SK-N-SH (cell line): Measurements from ENCODE around the gene RIMS3. TPM values are rescaled to one million over a fixed set of nuclear protein-coding genes. Genes with fewer than 3 reads are reported as not detected.

ENCODE experiments used
- CTCF ChIA-PET: fragments of 300-600, 350-600 bp; formaldehyde crosslinking; extraction: SDS; loops from one replicate; lab custom pipeline; 2021; lab: Yijun Ruan, JAX
- POLR2A ChIA-PET: fragments of 350-600 bp; sonication (Branson Sonifier 250); formaldehyde crosslinking; extraction: SDS; loops from one replicate; lab custom pipeline; 2020; ENCODE audit warnings: antibody characterized with exemption, inconsistent platforms; lab: Yijun Ruan, JAX
- DNase-seq: peaks from one replicate; pipeline ENCODE4 v3.0.0; 2012
- H2AFZ ChIP-seq: fragments of 200-600 bp; sonication (generic); 2 replicates; pipeline ENCODE4 v1.8.1; 2016; ENCODE audit warnings: antibody characterized with exemption, mild to moderate bottlenecking, low read depth
- H3F3A ChIP-seq: fragments of 200-600 bp; sonication (generic); replicated peaks from 2 replicates; pipeline ENCODE3; 2016; ENCODE audit warnings: antibody characterized with exemption, mild to moderate bottlenecking; ENCODE audit not compliant: insufficient read depth
- H3K27ac ChIP-seq, 2 experiments: fragments of 200-500 bp in 1 of 2; fragments of 200-600 bp in 1 of 2; sonication (Bioruptor generic) in 1 of 2; sonication (generic), shearing (Covaris generic) in 1 of 2; 2 replicates each; pipeline versions ENCODE4 v1.5.1 to v1.6.1; 2014 to 2016; ENCODE audit warnings: low read depth in 2 of 2, inconsistent platforms in 1 of 2, low read length in 1 of 2, mild to moderate bottlenecking in 1 of 2, mixed read lengths in 1 of 2
- H3K27me3 ChIP-seq: fragments of 200-600 bp; sonication (generic), shearing (Covaris generic); 2 replicates; pipeline ENCODE4 v1.6.1; 2016; ENCODE audit warnings: mixed run types; ENCODE audit not compliant: insufficient read depth
- H3K36me3 ChIP-seq, 2 experiments: fragments of 200-500 bp in 1 of 2; fragments of 200-600 bp in 1 of 2; sonication (Bioruptor generic) in 1 of 2; sonication (generic) in 1 of 2; replicated peaks in 1 of 2; 2 replicates each; pipeline versions ENCODE3 to v1.5.1; 2014 to 2016; ENCODE audit warnings: low read length in 1 of 2, mild to moderate bottlenecking in 1 of 2; ENCODE audit not compliant: insufficient read depth in 2 of 2, control insufficient read depth in 1 of 2
- H3K4me1 ChIP-seq, 2 experiments: fragments of 200-500 bp in 1 of 2; fragments of 200-600 bp in 1 of 2; sonication (Bioruptor generic) in 1 of 2; sonication (generic), shearing (Covaris generic) in 1 of 2; 2 replicates each; pipeline versions ENCODE4 v1.5.1 to v1.6.1; 2014 to 2016; ENCODE audit warnings: low read depth in 1 of 2, low read length in 1 of 2, mixed run types in 1 of 2; ENCODE audit not compliant: insufficient read depth in 2 of 2, control insufficient read depth in 1 of 2
- H3K4me2 ChIP-seq: fragments of 200-600 bp; sonication (generic), shearing (Covaris generic); 2 replicates; pipeline ENCODE4 v1.6.1; 2017; ENCODE audit warnings: mixed run types
- H3K4me3 ChIP-seq, 2 experiments: fragments of 200-500 bp in 1 of 2; fragments of 200-600 bp in 1 of 2; sonication (Bioruptor generic) in 1 of 2; sonication (generic), shearing (Covaris generic) in 1 of 2; 2 replicates each; pipeline versions ENCODE4 v1.5.1 to v1.8.1; 2014 to 2016; ENCODE audit warnings: low read depth in 2 of 2, inconsistent platforms in 1 of 2, low read length in 1 of 2, mild to moderate bottlenecking in 1 of 2, mixed read lengths in 1 of 2, moderate library complexity in 1 of 2
- H3K79me2 ChIP-seq: fragments of 200-600 bp; sonication (generic); 2 replicates; pipeline ENCODE4 v1.8.1; 2017; ENCODE audit warnings: mild to moderate bottlenecking; ENCODE audit not compliant: insufficient read depth
- H3K9ac ChIP-seq: fragments of 200-600 bp; sonication (generic); 2 replicates; pipeline ENCODE4 v1.6.1; 2017; ENCODE audit warnings: mixed run types
- H3K9me2 ChIP-seq: fragments of 200-600 bp; sonication (generic); 2 replicates; pipeline ENCODE4 v1.6.1; 2017; ENCODE audit warnings: mixed run types
- H3K9me3 ChIP-seq: fragments of 200-600 bp; sonication (generic); 2 replicates; pipeline ENCODE4 v1.6.1; 2017; ENCODE audit warnings: mixed run types, mild to moderate bottlenecking, moderate library complexity
- H4K20me1 ChIP-seq: fragments of 200-600 bp; sonication (generic); 2 replicates; pipeline ENCODE4 v1.6.1; 2017; ENCODE audit warnings: mild to moderate bottlenecking, mixed run types; ENCODE audit not compliant: insufficient read depth
- CHD2 ChIP-seq: fragments of 150-350 bp; IDR thresholded peaks from 2 replicates; pipeline ENCODE4 v1.6.1; 2018; ENCODE audit warnings: low read length; ENCODE audit not compliant: partially characterized antibody
- ELF1 ChIP-seq: IDR thresholded peaks from 2 replicates; pipeline ENCODE4 v1.4.0; 2012
- EP300 ChIP-seq, 2 experiments: IDR thresholded peaks; 2 replicates each; pipeline versions ENCODE4 v1.4.0 to v1.6.1; 2012; ENCODE audit warnings: borderline replicate concordance in 1 of 2, low read depth in 1 of 2, low read length in 1 of 2
- FOXJ3 ChIP-seq: sonication (generic); formaldehyde crosslinking; IDR thresholded peaks from 2 replicates; pipeline ENCODE4 v1.5.1; 2020; ENCODE audit warnings: mild to moderate bottlenecking, missing genetic modification reagents
- FOXM1 ChIP-seq: IDR thresholded peaks from 2 replicates; pipeline ENCODE4 v1.4.0; 2012; ENCODE audit warnings: low read depth, mild to moderate bottlenecking
- IRF3 ChIP-seq: fragments of 150-350 bp; IDR thresholded peaks from 2 replicates; pipeline ENCODE4 v1.6.1; 2016; ENCODE audit warnings: mild to moderate bottlenecking, low read depth, low read length
- JUND ChIP-seq: IDR thresholded peaks from 2 replicates; pipeline ENCODE4 v1.4.0; 2012
- MXI1 ChIP-seq: IDR thresholded peaks from 2 replicates; pipeline ENCODE4 v1.6.1; 2012; ENCODE audit warnings: mild to moderate bottlenecking, low read depth, low read length, improper control_type of control experiment
- POLR2AphosphoS5 ChIP-seq: IDR thresholded peaks from 2 replicates; pipeline ENCODE4 v1.6.1; 2012; ENCODE audit warnings: low read depth, low read length
- RAD21 ChIP-seq: IDR thresholded peaks from 2 replicates; pipeline ENCODE4 v1.6.1; 2012; ENCODE audit warnings: mild to moderate bottlenecking, low read length
- RXRA ChIP-seq: IDR thresholded peaks from 2 replicates; pipeline ENCODE4 v1.4.0; 2012; ENCODE audit warnings: low read depth, mild to moderate bottlenecking, borderline replicate concordance
- TAF1 ChIP-seq: IDR thresholded peaks from 2 replicates; pipeline ENCODE4 v1.6.1; 2012; ENCODE audit warnings: low read depth, mild to moderate bottlenecking, low read length, moderate library complexity, borderline replicate concordance
- TEAD4 ChIP-seq: IDR thresholded peaks from 2 replicates; pipeline ENCODE4 v1.4.0; 2012; ENCODE audit warnings: mild to moderate bottlenecking, borderline replicate concordance; ENCODE audit not compliant: insufficient read depth
- USF1 ChIP-seq: IDR thresholded peaks from 2 replicates; pipeline ENCODE4 v1.4.0; 2012; ENCODE audit warnings: low read depth, borderline replicate concordance
- YY1 ChIP-seq: IDR thresholded peaks from 2 replicates; pipeline ENCODE4 v1.4.0; 2012; ENCODE audit warnings: low read depth, mild to moderate bottlenecking
- WGBS: methylation state at CpG from one replicate; pipeline ENCODE4 v1.1.6; 2017; ENCODE audit warnings: low lambda C conversion rate; 5-methylcytosine and 5-hydroxymethylcytosine counted together
- polyA plus RNA-seq, 3 experiments: library from polyadenylated mRNA; depleted of rRNA; stranded (reverse); fragments of >200 nt; gene quantifications; 2 replicates each; pipeline ENCODE4 v1.2.3, GENCODE V29; 2012
- TF ChIP-seq, protein P1 (sequence below): IDR thresholded peaks from 2 replicates; pipeline ENCODE4 v1.4.0; 2012; ENCODE audit warnings: low read depth, borderline replicate concordance
- TF ChIP-seq, protein P2 (sequence below): IDR thresholded peaks from 2 replicates; pipeline ENCODE4 v1.6.1; 2012; ENCODE audit warnings: mild to moderate bottlenecking, low read depth, low read length, moderate library complexity
- TF ChIP-seq, protein P3 (sequence below): IDR thresholded peaks from 2 replicates; pipeline ENCODE4; 2012

RIMS3 gene
- polyA plus RNA-seq, 1 of the 3 experiments (the other 2 are of a cell fraction), result 1.9 TPM

GRCh38 chr1:40659649-40659947 is 5.9 kb downstream of the RIMS3 start:
- WGBS, result 76% methylated on average over 7 of the region's 7 CpGs
- Histone ChIP-seq H3K4me2 (no peak overlapping the region), H3K9me3 (no peaks in the 10 kb centered on the region), H4K20me1 (no peaks in the 10 kb centered on the region), H3F3A (peaks cover 3% of the 10 kb centered on the region), H3K27ac (no peak overlapping the region), H3K79me2 (no peaks in the 10 kb centered on the region), H2AFZ (no peak overlapping the region), H3K27me3 (no peaks in the 10 kb centered on the region), H3K36me3 (no peaks in the 10 kb centered on the region), H3K9me2 (no peaks in the 10 kb centered on the region), H3K4me1 (peaks cover 15 to 39% of the 10 kb centered on the region in 2 experiments; a peak in 2 of 4 replicates), H3K9ac (no peak overlapping the region), H3K4me3 (no peak overlapping the region)
- ChIA-PET POLR2A (no interaction called here), CTCF (interaction anchor here (1.0 to 2.2 kb wide), 5 partner anchors 10 to 289 kb away, joined by 3 to 9 read pairs (median 5); no protein-coding TSS in a partner anchor)
- no peak for DNase-seq
- no peak for TF ChIP-seq CHD2
- TF ChIP-seq, protein P1, sequence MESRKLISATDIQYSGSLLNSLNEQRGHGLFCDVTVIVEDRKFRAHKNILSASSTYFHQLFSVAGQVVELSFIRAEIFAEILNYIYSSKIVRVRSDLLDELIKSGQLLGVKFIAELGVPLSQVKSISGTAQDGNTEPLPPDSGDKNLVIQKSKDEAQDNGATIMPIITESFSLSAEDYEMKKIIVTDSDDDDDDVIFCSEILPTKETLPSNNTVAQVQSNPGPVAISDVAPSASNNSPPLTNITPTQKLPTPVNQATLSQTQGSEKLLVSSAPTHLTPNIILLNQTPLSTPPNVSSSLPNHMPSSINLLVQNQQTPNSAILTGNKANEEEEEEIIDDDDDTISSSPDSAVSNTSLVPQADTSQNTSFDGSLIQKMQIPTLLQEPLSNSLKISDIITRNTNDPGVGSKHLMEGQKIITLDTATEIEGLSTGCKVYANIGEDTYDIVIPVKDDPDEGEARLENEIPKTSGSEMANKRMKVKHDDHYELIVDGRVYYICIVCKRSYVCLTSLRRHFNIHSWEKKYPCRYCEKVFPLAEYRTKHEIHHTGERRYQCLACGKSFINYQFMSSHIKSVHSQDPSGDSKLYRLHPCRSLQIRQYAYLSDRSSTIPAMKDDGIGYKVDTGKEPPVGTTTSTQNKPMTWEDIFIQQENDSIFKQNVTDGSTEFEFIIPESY, result no peak
- no peak for TF ChIP-seq ELF1
- TF ChIP-seq RXRA, result no peak
- no peak for TF ChIP-seq FOXJ3 (CRISPR knock-in tag)
- no peak for TF ChIP-seq FOXM1
- no peak for TF ChIP-seq EP300 (IDR thresholded peaks at IDR 0.05; ENCODE audit: borderline replicate concordance in 1 of 2, low read depth in 1 of 2, low read length in 1 of 2)
- no peak for TF ChIP-seq MXI1
- no peak for TF ChIP-seq IRF3

- ChIA-PET CTCF (interaction anchor here (0.9 to 2.2 kb wide), 5 partner anchors 9 to 290 kb away, joined by 3 to 9 read pairs (median 5); no protein-coding TSS in a partner anchor), POLR2A (no interaction called here)
- no peak overlapping the region for H3K4me3 ChIP-seq
- no peak overlapping the region for H3K4me2 ChIP-seq
- no peaks in the 10 kb centered on the region for H3K27me3 ChIP-seq
- H3F3A ChIP-seq, result peaks cover 3% of the 10 kb centered on the region
- H3K9ac ChIP-seq, result no peak overlapping the region
- no peak overlapping the region for H3K27ac ChIP-seq
- H3K9me3 ChIP-seq, result no peaks in the 10 kb centered on the region
- H3K36me3 ChIP-seq, result no peaks in the 10 kb centered on the region
- no peak overlapping the region for H2AFZ ChIP-seq
- 80% methylated on average over 16 of the region's 16 CpGs for WGBS
- no peaks in the 10 kb centered on the region for H4K20me1 ChIP-seq
- no peaks in the 10 kb centered on the region for H3K9me2 ChIP-seq
- H3K79me2 ChIP-seq, result no peaks in the 10 kb centered on the region
- H3K4me1 ChIP-seq, result peaks cover 14 to 33% of the 10 kb centered on the region in 2 experiments; a peak in 2 of 4 replicates
- DNase-seq, result no peak
- TF ChIP-seq TAF1, result no peak
- TF ChIP-seq USF1, result no peak
- no peak for TF ChIP-seq JUND
- TF ChIP-seq, protein P2, sequence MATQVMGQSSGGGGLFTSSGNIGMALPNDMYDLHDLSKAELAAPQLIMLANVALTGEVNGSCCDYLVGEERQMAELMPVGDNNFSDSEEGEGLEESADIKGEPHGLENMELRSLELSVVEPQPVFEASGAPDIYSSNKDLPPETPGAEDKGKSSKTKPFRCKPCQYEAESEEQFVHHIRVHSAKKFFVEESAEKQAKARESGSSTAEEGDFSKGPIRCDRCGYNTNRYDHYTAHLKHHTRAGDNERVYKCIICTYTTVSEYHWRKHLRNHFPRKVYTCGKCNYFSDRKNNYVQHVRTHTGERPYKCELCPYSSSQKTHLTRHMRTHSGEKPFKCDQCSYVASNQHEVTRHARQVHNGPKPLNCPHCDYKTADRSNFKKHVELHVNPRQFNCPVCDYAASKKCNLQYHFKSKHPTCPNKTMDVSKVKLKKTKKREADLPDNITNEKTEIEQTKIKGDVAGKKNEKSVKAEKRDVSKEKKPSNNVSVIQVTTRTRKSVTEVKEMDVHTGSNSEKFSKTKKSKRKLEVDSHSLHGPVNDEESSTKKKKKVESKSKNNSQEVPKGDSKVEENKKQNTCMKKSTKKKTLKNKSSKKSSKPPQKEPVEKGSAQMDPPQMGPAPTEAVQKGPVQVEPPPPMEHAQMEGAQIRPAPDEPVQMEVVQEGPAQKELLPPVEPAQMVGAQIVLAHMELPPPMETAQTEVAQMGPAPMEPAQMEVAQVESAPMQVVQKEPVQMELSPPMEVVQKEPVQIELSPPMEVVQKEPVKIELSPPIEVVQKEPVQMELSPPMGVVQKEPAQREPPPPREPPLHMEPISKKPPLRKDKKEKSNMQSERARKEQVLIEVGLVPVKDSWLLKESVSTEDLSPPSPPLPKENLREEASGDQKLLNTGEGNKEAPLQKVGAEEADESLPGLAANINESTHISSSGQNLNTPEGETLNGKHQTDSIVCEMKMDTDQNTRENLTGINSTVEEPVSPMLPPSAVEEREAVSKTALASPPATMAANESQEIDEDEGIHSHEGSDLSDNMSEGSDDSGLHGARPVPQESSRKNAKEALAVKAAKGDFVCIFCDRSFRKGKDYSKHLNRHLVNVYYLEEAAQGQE, result no peak
- TF ChIP-seq, protein P3, sequence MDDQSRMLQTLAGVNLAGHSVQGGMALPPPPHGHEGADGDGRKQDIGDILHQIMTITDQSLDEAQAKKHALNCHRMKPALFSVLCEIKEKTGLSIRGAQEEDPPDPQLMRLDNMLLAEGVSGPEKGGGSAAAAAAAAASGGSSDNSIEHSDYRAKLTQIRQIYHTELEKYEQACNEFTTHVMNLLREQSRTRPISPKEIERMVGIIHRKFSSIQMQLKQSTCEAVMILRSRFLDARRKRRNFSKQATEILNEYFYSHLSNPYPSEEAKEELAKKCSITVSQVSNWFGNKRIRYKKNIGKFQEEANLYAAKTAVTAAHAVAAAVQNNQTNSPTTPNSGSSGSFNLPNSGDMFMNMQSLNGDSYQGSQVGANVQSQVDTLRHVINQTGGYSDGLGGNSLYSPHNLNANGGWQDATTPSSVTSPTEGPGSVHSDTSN, result no peak
- no peak for TF ChIP-seq RAD21
- no peak for TF ChIP-seq RXRA
- TF ChIP-seq YY1, result no peak
- no peak for TF ChIP-seq CHD2
- no peak for TF ChIP-seq POLR2AphosphoS5
- no peak for TF ChIP-seq TEAD4
- TF ChIP-seq ELF1, result no peak
These were observed 6.5 kb downstream of the RIMS3 start for GRCh38 chr1:40658751-40659648.
